ENCODE data around the gene SAMD1.

GRCh38 chr19:14115756-14116155, 25.2 kb upstream of the SAMD1 start:
- TF ChIP-seq EZH2phosphoT487 (IDR thresholded peaks at IDR 0.05; ENCODE audit: low read depth) (no peak), CTCF (IDR thresholded peaks at IDR 0.05; ENCODE audit: low read depth, low read length) (no peak)
